Left lung (tissue), 10 donors: ENCODE results near the gene DOCK10. TPM values are rescaled to one million over a fixed set of nuclear protein-coding genes. Genes with fewer than 3 reads are reported as not detected.
A peak's percentile ranks its signal among the peaks of the same experiment; 100 is the strongest.

Experiments
- ATAC-seq: fragments of 200-7000 bp; cut with Tn5 transposase; one replicate; pipeline ENCODE4 v1.9.1; 2020; ENCODE audit warnings: moderate library complexity
- DNase-seq, 4 donors: peaks; one replicate each; pipeline ENCODE4 v3.0.0-alpha.2; 2013 to 2020
- H3K27ac ChIP-seq, 2 donors: fragments of 200-600 bp; sonication (generic) in 1 of 2; one replicate each; pipeline versions ENCODE4 v1.5.0 to v1.8.0; 2020 to 2021
- H3K27me3 ChIP-seq, 2 donors: fragments of 200-600 bp; sonication (generic) in 1 of 2; one replicate each; pipeline versions ENCODE4 v1.5.0 to v1.8.0; 2020 to 2021
- H3K36me3 ChIP-seq, 2 donors: fragments of 200-600 bp; sonication (generic) in 1 of 2; one replicate each; pipeline versions ENCODE4 v1.5.0 to v1.8.0; 2020 to 2021
- H3K4me1 ChIP-seq, 2 donors: fragments of 200-600 bp; one replicate each; pipeline ENCODE4 v1.8.0; 2021
- H3K4me3 ChIP-seq, 2 donors: fragments of 200-600 bp; sonication (generic) in 1 of 2; one replicate each; pipeline versions ENCODE4 v1.5.0 to v1.8.0; 2020 to 2021; ENCODE audit warnings: mild to moderate bottlenecking in 1 of 2
- H3K9me3 ChIP-seq, 2 donors: fragments of 200-600 bp; sonication (generic) in 1 of 2; one replicate each; pipeline versions ENCODE4 v1.5.0 to v1.8.0; 2020 to 2021
- intact Hi-C, 2 donors: fragments of 100-400 bp; cut with DNase I; formaldehyde crosslinking; loops; one replicate each; pipeline versions ENCODE4 v1.11.2 to v1.14.2; 2022
- polyA plus RNA-seq, 6 donors: library from polyadenylated mRNA; unstranded; fragments of 120-200 nt; gene quantifications; one replicate each; pipeline ENCODE4 v1.2.1, GENCODE V29; 2013; ENCODE audit not compliant: insufficient read length in 6 of 6
- total RNA-seq, 2 donors: library from RNA; stranded (reverse); fragmentation: NEBNext Ultra II Directional; extraction: Animal tissue kit (Norgen Biotek cat#: 25700); gene quantifications; one replicate each; pipeline ENCODE4 v1.2.1, GENCODE V29; 2021
- TF ChIP-seq, protein P1 (sequence below), 2 donors: fragments of 200-600 bp; sonication (generic) in 1 of 2; IDR thresholded peaks; one replicate each; pipeline versions ENCODE4 v1.5.0 to v1.8.0; 2021; ENCODE audit warnings: antibody characterized with exemption in 2 of 2
- donor health status: DM: no; HTN: yes; CAD: no.
- donor health status: DM: no; HTN: no; CAD: no.

DOCK10 gene
- total and polyA plus RNA-seq, 8 donors: 17.8 to 55.9 (median 45.6) TPM

DNA sequence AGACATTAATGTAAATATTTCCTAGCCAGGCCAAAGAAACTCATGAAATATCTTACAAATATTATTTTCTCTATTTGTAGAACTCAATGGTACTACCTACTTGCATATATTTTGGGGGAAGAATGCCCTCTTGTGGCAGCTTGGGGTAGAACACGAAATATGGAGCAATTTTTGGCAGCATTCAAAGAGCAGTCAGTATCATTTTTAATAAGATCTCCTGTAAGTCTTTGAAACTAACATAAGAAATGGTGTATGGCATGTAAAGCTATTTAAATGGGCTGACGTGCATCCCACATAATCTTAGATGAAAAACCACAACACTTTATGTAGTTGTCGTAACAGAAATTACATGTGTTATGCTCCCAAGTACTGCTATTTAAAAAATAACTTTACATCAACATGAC lies 263.8 kb downstream of the DOCK10 start:
- Histone ChIP-seq H3K4me1 (no peaks in the 10 kb centered on the region), H3K36me3 (peaks cover 0 to 29% of the 10 kb centered on the region in 2 donors), H3K27ac (no peak overlapping the region), H3K4me3 (no peak overlapping the region), H3K9me3 (no peaks in the 10 kb centered on the region), H3K27me3 (no peaks in the 10 kb centered on the region)
- peak in 2 of 4 donors; percentile 53 to 65 for DNase-seq
- TF ChIP-seq, protein P1, sequence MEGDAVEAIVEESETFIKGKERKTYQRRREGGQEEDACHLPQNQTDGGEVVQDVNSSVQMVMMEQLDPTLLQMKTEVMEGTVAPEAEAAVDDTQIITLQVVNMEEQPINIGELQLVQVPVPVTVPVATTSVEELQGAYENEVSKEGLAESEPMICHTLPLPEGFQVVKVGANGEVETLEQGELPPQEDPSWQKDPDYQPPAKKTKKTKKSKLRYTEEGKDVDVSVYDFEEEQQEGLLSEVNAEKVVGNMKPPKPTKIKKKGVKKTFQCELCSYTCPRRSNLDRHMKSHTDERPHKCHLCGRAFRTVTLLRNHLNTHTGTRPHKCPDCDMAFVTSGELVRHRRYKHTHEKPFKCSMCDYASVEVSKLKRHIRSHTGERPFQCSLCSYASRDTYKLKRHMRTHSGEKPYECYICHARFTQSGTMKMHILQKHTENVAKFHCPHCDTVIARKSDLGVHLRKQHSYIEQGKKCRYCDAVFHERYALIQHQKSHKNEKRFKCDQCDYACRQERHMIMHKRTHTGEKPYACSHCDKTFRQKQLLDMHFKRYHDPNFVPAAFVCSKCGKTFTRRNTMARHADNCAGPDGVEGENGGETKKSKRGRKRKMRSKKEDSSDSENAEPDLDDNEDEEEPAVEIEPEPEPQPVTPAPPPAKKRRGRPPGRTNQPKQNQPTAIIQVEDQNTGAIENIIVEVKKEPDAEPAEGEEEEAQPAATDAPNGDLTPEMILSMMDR (IDR thresholded peaks at IDR 0.05): peak; percentile 73 to 82
- intact Hi-C loops: no loop called here
- ATAC-seq: peak; percentile 84

DNA sequence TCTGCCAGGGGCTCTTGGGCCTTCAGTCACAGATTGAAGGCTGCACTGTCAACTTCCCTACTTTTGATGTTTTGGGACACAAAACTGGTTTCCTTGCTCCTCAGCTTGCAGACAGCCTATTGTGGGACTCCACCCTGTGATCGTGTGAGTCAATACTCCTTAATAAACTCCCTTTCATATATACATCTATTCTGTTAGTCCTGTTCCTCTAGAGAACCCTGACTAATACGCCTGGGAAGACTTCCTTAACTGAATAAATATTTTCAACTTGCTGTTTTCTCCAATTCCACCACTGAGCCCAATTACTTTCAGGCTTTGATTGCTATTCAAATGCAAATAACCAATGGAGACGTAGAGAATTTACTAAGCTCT lies 264.7 kb downstream of the DOCK10 start:
- TF ChIP-seq, protein P1 (IDR thresholded peaks at IDR 0.05): no peak
- Histone ChIP-seq H3K27me3 (no peaks in the 10 kb centered on the region), H3K4me3 (no peak overlapping the region), H3K4me1 (no peaks in the 10 kb centered on the region), H3K9me3 (no peaks in the 10 kb centered on the region), H3K27ac (no peak overlapping the region), H3K36me3 (peaks cover 0 to 33% of the 10 kb centered on the region in 2 donors)
- DNase-seq (no peak), ATAC-seq (no peak)
- intact Hi-C loops: no loop called here

DNA sequence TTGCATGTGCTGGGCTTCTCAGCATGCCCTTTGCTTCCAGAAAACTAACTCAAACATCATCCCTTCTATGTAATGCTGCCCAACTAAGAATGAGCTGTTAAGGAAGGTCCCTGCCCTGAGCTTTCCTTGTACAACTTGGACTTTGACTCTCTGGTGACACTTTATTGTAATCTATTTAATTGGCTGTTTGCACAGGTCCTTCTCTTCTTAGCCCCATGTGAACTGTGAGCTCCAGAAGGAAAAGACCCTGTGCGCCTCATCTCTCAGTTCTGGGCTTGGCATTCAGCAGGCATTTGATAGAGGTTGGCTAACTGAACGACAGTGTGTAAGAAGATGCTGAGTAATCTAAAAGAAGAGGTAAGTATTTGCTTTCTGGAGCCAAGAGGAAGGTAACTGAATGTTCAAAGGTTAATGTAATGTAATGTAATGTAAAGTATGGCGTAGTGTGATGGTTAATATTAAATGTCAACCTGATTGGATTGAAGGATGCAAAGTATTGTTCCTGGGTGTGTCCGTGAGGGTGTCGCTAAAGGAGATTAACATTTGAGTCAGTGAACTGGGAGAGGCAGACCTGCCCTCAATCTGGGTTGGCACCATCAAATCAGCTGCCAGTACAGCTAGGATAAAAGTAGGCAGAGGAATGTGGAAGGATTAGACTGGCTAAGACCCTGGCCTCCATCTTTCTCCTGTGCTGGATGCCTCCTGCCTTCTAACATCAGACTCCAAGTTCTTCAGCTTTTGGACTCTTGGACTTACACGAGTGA lies 265.3 kb downstream of the DOCK10 start:
- Histone ChIP-seq H3K4me3 (no peak overlapping the region), H3K9me3 (no peaks in the 10 kb centered on the region), H3K36me3 (peaks cover 0 to 38% of the 10 kb centered on the region in 2 donors), H3K27me3 (no peaks in the 10 kb centered on the region), H3K27ac (no peak overlapping the region), H3K4me1 (no peaks in the 10 kb centered on the region)
- ATAC-seq: no peak
- intact Hi-C loops: no loop called here
- no peak for DNase-seq
- TF ChIP-seq, protein P1 (IDR thresholded peaks at IDR 0.05): no peak

DNA sequence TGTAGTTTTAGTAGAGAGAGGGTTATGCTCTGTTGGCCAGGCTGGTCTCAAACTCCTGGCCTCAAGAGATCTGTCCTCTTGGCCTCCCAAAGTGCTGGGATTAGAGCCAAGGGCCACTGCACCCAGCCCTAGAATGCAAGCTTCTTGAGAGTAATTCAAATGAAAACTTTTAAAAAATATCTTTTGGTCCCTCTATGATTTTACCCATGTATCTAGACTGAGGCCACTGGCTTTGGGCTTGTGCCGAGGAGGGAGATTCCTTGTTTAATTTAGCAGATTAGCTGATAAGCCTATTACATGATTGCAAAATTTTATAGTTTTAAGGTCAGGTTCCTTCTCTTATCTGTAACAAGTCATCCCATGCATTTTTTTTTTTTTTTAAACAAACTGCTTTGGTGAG lies 266.6 kb downstream of the DOCK10 start:
- Histone ChIP-seq H3K4me1 (no peaks in the 10 kb centered on the region), H3K9me3 (no peaks in the 10 kb centered on the region), H3K27ac (no peak overlapping the region), H3K4me3 (no peak overlapping the region), H3K27me3 (no peaks in the 10 kb centered on the region), H3K36me3 (peaks cover 0 to 52% of the 10 kb centered on the region in 2 donors)
- intact Hi-C loops: no loop called here
- no peak for DNase-seq
- no peak for ATAC-seq
- TF ChIP-seq, protein P1 (IDR thresholded peaks at IDR 0.05): no peak

DNA sequence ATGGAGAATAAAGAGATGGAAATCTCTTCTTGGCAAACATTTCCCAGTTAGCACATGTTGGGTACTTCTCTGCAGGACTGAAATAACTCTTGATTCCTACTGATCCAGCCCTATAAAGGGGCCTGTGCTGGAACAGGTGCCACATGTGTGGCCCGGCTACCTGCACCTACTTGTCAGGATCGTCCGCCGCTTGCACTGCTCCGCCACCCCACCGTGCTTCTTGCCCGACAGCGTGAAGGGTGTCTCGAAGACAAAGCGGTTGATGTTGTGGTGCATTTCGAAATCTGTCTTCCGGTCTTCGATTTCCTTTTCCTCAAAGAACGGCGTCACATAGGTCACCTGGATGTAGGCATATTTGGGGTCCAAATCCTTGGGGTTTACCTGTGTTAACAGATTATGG lies 267.5 kb downstream of the DOCK10 start:
- intact Hi-C loops: no loop called here
- Histone ChIP-seq H3K9me3 (no peaks in the 10 kb centered on the region), H3K27ac (no peak overlapping the region), H3K4me1 (no peaks in the 10 kb centered on the region), H3K4me3 (no peak overlapping the region), H3K36me3 (peaks cover 0 to 61% of the 10 kb centered on the region in 2 donors), H3K27me3 (no peaks in the 10 kb centered on the region)
- ATAC-seq: no peak
- TF ChIP-seq, protein P1 (IDR thresholded peaks at IDR 0.05): no peak
- no peak for DNase-seq
